ENCODE results near the gene DNAJC11. TPM values are rescaled to one million over a fixed set of nuclear protein-coding genes. Genes with fewer than 3 reads are reported as not detected.
"Not testable (repeated sequence)": the region's sequence is repeated elsewhere in the genome, so short reads cannot be mapped to it uniquely, and the experiment has no call there.

DNAJC11 gene
- total and polyA plus RNA-seq, 2 experiments from 2014 or later: 28.9 to 40.6 TPM

DNA sequence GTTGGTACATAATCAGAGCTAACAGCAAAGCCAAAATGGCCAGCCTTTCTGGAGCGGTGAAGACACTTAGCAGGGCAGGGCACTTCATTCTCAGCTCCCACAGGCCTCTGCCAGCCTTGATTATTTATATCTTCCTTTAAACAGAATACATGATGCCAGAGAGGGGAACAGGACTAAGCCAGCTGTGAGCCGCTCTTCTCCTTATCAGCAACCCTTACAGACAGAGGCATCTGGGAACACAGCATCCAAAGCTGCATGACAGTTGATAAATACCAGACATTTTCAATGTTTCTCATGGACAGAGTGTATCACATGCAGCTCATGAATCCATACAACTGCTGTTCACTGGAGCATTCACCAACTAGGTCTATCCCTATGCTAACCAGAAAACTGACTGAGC, 29.1 kb downstream of the DNAJC11 start:
- 42 to 52% methylated on average over 2 of the region's 2 CpGs for WGBS, 2 experiments (ENCODE audit: low coverage in 1 of 2, low lambda C conversion rate in 2 of 2, missing lambda C conversion rate in 2 of 2)
- H2AFZ ChIP-seq: no peak overlapping the region

DNA sequence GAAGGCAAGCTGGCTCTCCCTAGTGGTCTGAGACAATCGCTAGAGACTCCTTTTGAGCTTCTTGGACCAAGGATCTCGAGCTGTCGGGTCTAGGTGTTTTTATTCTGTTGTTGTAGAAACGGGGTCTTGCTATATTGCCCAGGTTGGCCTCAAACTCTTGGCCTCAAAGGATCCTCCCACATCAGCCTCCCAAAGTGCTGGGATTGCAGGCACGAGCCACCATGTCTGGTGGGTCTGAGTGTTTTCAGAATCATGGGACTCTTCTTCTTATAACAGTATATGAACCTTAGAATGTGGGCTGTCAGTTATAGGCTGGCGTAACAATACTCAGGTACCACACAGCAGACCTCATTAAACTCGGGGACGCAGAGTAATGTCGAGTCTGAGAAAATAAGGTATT, 33.1 kb downstream of the DNAJC11 start:
- Histone ChIP-seq H3K27me3 (replicated peaks; ENCODE audit: insufficient read depth) (no peaks in the 10 kb centered on the region), H3K79me2 (ENCODE audit: insufficient read depth) (peaks cover 17% of the 10 kb centered on the region; the same call in 1 of the 2 replicates), H3K4me1 (ENCODE audit: insufficient read depth) (no peaks in the 10 kb centered on the region), H3K27ac (no peak overlapping the region), H3K4me3 (no peak overlapping the region), H3K4me2 (ENCODE audit: unreplicated experiment) (no peak overlapping the region), H2AFZ (no peak overlapping the region), H3K9me2 (ENCODE audit: insufficient read depth) (no peaks in the 10 kb centered on the region), H4K20me1 (ENCODE audit: insufficient read depth) (no peaks in the 10 kb centered on the region), H3F3A (ENCODE audit: insufficient read depth) (no peaks in the 10 kb centered on the region), H3K9ac (no peak overlapping the region), H3K36me3 (ENCODE audit: low read depth) (peaks cover 3% of the 10 kb centered on the region; the same call in 1 of the 2 replicates), H3K9me3 (ENCODE audit: low read depth) (no peaks in the 10 kb centered on the region)
- 99% methylated on average over 9 of the region's 9 CpGs for WGBS, 2 experiments (ENCODE audit: low coverage in 1 of 2, low lambda C conversion rate in 2 of 2, missing lambda C conversion rate in 2 of 2)
- no peak for DNase-seq
- TF ChIP-seq EZH2phosphoT487 (IDR thresholded peaks at IDR 0.05; ENCODE audit: insufficient read depth, low read depth) (no peak), EZH2 (IDR thresholded peaks at IDR 0.05; ENCODE audit: insufficient read depth, poor library complexity, severe bottlenecking) (no peak)
- in situ Hi-C loops (cut with MboI): no loop called here

More for the DNA sequence above, 29.1 kb downstream of the DNAJC11 start:
- Histone ChIP-seq H3K27ac (no peak overlapping the region), H3K4me1 (ENCODE audit: insufficient read depth) (no peaks in the 10 kb centered on the region), H4K20me1 (ENCODE audit: insufficient read depth) (no peaks in the 10 kb centered on the region), H3K36me3 (ENCODE audit: low read depth) (peaks cover 5% of the 10 kb centered on the region), H3F3A (ENCODE audit: insufficient read depth) (no peaks in the 10 kb centered on the region), H3K9me2 (ENCODE audit: insufficient read depth) (no peaks in the 10 kb centered on the region), H3K4me3 (no peak overlapping the region), H3K9ac (no peak overlapping the region), H3K9me3 (ENCODE audit: low read depth) (no peaks in the 10 kb centered on the region), H3K79me2 (ENCODE audit: insufficient read depth) (peaks cover 12% of the 10 kb centered on the region; the same call in 1 of the 2 replicates), H3K4me2 (ENCODE audit: unreplicated experiment) (no peak overlapping the region), H3K27me3 (replicated peaks; ENCODE audit: insufficient read depth) (no peaks in the 10 kb centered on the region)
- TF ChIP-seq EZH2phosphoT487 (IDR thresholded peaks at IDR 0.05; ENCODE audit: insufficient read depth, low read depth): no peak
- TF ChIP-seq EZH2 (IDR thresholded peaks at IDR 0.05; ENCODE audit: insufficient read depth, poor library complexity, severe bottlenecking): no peak
- DNase-seq: no peak
- in situ Hi-C loops (cut with MboI): no loop called here

DNA sequence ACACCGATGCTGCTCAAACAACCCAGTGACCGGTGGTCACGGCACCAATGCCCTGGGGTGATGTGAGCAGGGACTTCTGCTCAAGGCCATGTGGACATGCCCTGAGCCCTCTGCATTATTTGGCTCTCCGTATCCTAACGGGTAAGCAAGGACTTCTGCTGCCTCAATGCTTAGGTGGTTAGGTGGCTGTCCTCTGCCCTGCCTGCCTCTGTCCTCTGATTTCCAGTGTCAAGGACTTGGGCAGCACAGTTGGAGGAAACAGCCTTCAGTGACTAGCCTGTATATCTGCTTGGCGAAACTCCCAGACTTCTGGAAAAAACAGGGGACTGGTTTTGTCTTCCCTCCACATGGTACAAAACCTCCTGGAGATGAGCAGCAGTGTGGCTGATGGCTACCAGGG, 34.5 kb downstream of the DNAJC11 start:
- no peak for DNase-seq
- Histone ChIP-seq H3K4me3 (no peak overlapping the region), H3K27ac (no peak overlapping the region), H3K9me3 (ENCODE audit: low read depth) (no peaks in the 10 kb centered on the region), H3K36me3 (ENCODE audit: low read depth) (peaks cover 3% of the 10 kb centered on the region; the same call in 1 of the 2 replicates), H3K79me2 (ENCODE audit: insufficient read depth) (peaks cover 26% of the 10 kb centered on the region), H3K4me1 (ENCODE audit: insufficient read depth) (no peaks in the 10 kb centered on the region), H4K20me1 (ENCODE audit: insufficient read depth) (no peaks in the 10 kb centered on the region), H2AFZ (no peak overlapping the region), H3K9ac (no peak overlapping the region), H3K27me3 (replicated peaks; ENCODE audit: insufficient read depth) (no peaks in the 10 kb centered on the region), H3F3A (ENCODE audit: insufficient read depth) (no peaks in the 10 kb centered on the region), H3K4me2 (ENCODE audit: unreplicated experiment) (no peak overlapping the region), H3K9me2 (ENCODE audit: insufficient read depth) (no peaks in the 10 kb centered on the region)
- WGBS, 2 experiments (ENCODE audit: low coverage in 1 of 2, low lambda C conversion rate in 2 of 2, missing lambda C conversion rate in 2 of 2): 96 to 99% methylated on average over 6 of the region's 6 CpGs
- TF ChIP-seq EZH2 (IDR thresholded peaks at IDR 0.05; ENCODE audit: insufficient read depth, poor library complexity, severe bottlenecking) (no peak), EZH2phosphoT487 (IDR thresholded peaks at IDR 0.05; ENCODE audit: insufficient read depth, low read depth) (no peak)
- in situ Hi-C loops (cut with MboI): no loop called here

DNA sequence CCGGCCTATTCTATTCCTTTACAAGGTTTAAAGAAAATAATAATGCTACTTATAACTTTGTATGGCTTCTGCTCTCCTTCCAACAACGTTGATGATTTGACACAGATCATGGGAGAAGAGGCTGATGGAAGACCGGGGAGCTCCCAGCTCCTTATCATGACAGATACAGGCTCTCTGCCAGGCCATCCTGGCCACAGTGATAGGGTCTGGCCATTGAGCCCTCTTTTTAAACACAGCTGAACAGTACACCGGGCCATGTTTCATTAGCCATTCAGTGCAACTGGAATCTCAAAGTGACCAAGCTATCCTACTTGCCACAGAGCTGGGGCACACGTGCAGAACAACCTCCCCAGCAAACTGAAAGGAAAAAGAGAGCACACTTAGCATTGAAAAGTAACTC, 34.9 kb downstream of the DNAJC11 start:
- peaks cover 3% of the 10 kb centered on the region; the same call in 1 of the 2 replicates for H3K36me3 ChIP-seq (ENCODE audit: low read depth)
- no peaks in the 10 kb centered on the region for H3K4me1 ChIP-seq (ENCODE audit: insufficient read depth)
- 95 to 96% methylated on average over 5 of the region's 5 CpGs for WGBS, 2 experiments (ENCODE audit: low coverage in 1 of 2, low lambda C conversion rate in 2 of 2, missing lambda C conversion rate in 2 of 2)
- no peak overlapping the region for H3K4me3 ChIP-seq
- no peak overlapping the region for H2AFZ ChIP-seq
- H3K9me3 ChIP-seq (ENCODE audit: low read depth): no peaks in the 10 kb centered on the region
- H3K9ac ChIP-seq: no peak overlapping the region
- DNase-seq: no peak
- peaks cover 24% of the 10 kb centered on the region for H3K79me2 ChIP-seq (ENCODE audit: insufficient read depth)
- no peak overlapping the region for H3K27ac ChIP-seq
- no peaks in the 10 kb centered on the region for H3F3A ChIP-seq (ENCODE audit: insufficient read depth)
- H3K9me2 ChIP-seq (ENCODE audit: insufficient read depth): no peaks in the 10 kb centered on the region
- in situ Hi-C loops (cut with MboI): no loop called here
- no peak overlapping the region for H3K4me2 ChIP-seq (ENCODE audit: unreplicated experiment)
- H3K27me3 ChIP-seq (replicated peaks; ENCODE audit: insufficient read depth): no peaks in the 10 kb centered on the region
- TF ChIP-seq EZH2phosphoT487 (IDR thresholded peaks at IDR 0.05; ENCODE audit: insufficient read depth, low read depth): no peak
- TF ChIP-seq EZH2 (IDR thresholded peaks at IDR 0.05; ENCODE audit: insufficient read depth, poor library complexity, severe bottlenecking): no peak
- H4K20me1 ChIP-seq (ENCODE audit: insufficient read depth): no peaks in the 10 kb centered on the region

DNA sequence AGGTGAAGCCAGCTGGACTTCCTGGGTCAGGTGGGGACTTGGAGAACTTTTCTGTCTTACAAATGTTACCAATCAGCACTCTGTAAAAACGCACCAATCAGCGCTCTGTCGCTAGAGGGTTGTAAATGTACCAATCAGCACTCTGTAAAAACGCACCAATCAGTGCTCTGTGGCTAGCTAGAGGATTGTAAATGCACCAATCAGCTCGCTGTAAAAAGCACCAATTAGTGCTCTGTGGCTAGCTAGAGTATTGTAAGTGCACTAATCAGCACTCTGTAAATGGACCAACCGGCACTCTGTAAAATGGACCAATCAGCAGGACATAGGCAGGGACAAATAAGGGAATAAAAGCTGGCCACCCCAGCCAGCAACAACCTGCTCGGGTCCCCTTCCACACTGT, 39.1 kb downstream of the DNAJC11 start:
- in situ Hi-C loops (cut with MboI): not testable (repeated sequence)

More for the DNA sequence above, 39.1 kb downstream of the DNAJC11 start:
- not testable (repeated sequence) for H4K20me1 ChIP-seq (ENCODE audit: insufficient read depth); H2AFZ ChIP-seq; H3K4me2 ChIP-seq (ENCODE audit: unreplicated experiment); H3K9me3 ChIP-seq (ENCODE audit: low read depth); H3K4me3 ChIP-seq; H3F3A ChIP-seq (ENCODE audit: insufficient read depth); H3K27me3 ChIP-seq (replicated peaks; ENCODE audit: insufficient read depth); H3K36me3 ChIP-seq (ENCODE audit: low read depth); H3K9me2 ChIP-seq (ENCODE audit: insufficient read depth); H3K27ac ChIP-seq; H3K4me1 ChIP-seq (ENCODE audit: insufficient read depth); H3K9ac ChIP-seq; DNase-seq
- H3K79me2 ChIP-seq (ENCODE audit: insufficient read depth): peaks cover 30% of the 10 kb centered on the region
- 97% methylated on average over 7 of the region's 7 CpGs for WGBS, 2 experiments (ENCODE audit: low coverage in 1 of 2, low lambda C conversion rate in 2 of 2, missing lambda C conversion rate in 2 of 2)
